HG03025 (cell line): Measurements from ENCODE around the gene ACVR1.

Experiments
- ATAC-seq: cut with Tn5 transposase; IDR thresholded peaks from one replicate; pipeline ENCODE4 v1.9.1; 2021; ENCODE audit warnings: mild to moderate bottlenecking, moderate library complexity; ENCODE audit not compliant: unreplicated experiment, low FRiP score

The ACVR1 gene

DNA sequence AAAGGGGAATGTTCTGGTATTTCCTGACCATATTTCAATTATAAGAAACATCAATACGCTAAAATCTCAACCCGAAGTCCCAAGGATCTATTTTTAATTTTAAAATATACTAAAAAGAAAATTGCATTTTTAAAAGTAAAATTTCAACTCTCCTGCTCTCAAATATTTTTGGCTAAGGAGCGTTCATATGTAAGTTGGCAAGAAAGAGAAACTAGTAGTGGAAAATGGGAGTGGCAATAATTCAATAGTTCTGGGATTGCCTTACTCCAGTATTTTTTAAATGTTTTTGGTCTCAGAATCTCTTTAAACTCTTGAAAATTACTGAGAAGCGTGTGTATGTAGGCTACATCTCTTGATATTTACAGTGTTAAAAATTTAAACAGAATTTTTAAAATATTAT lies 72.7 kb downstream of the ACVR1 start:
- ATAC-seq, result no peak

DNA sequence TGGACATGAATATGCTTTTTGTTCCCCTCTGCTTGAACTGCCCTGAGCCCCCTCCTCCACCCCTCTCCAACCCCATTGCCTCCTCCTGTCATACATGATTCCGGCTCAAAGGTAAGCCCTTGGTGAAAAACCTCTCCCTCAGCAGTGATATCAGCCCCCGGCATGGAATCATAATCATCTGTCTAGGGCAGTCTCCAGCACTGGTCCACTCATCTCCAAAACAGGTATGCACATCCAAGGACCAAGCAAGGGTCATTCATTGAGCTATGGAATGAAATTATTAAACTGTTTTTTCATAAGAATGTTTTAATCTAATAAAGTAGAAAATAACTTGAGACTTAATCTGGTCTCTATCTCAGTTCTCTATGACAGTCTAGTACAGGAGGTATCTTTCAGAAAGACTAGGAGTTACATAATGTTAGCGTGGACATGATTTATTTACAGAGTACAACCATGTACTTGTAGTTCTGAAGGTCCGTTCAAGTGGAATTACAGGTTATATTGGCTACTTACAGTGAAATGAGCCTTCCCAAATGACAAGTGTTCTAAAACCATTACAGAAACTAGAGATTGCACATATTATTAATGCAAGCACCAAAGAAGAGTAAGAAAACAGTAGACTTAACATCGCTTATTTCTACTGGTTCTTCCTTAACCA lies 75.2 kb downstream of the ACVR1 start:
- no peak for ATAC-seq

DNA sequence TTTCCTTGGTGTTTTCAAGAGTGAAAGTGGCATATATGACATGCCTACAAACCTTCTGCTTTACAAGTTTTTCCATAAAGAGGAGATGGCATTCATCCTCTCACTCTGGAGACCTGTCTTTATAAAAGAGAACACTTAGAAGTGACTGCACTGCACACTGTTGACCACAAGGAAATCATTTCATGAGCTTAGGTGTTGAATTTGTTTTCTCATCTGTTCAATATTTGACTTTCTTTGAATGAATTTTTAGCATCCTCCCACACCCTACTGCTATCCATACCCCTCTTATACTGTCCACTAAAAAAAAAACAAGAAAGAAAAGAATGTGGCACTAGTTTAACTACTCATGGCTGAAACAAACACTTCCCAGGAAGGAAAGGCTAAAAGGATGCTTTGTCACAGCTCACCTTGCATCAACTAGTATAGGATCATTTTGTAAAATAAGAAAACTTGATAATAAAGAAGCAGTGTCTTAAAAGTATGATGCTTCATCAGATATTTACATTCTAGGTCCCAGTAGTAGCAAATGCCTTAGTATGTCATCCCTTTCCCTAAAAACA lies 83.0 kb downstream of the ACVR1 start:
- ATAC-seq, result no peak

DNA sequence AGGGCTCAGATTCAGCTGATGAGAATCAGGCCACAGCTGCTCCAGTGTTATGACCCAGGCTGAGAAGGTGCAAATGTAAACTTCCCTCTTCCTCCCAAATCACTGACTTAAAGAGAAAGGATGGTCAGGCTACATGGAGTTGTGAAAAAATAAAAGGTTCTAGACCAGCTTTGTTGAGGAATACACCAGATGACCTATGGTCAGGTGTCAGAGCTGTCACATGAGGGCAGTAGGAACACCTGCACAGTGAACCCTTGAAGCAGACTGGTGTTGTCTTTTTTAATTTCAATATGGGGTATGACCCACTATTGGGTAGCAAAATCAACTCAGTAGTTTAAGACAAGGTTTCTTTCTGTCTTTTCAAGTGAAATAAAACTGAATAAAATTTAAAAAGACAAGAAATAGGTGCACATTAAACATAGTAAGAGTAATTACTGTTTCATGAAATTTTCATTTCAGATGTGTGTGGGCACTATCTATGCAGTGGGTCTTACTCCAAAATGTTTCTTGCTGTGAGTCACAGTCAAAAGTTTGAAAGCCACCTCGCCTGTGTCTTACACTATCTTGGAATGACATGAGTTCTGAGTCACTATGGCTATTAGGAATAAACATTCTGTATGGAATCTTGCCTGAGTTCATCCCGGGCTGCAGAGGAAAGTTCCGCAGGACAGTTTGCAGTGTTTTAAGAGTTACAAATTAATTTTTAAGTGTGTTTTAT lies 83.6 kb downstream of the ACVR1 start:
- ATAC-seq, result no peak

DNA sequence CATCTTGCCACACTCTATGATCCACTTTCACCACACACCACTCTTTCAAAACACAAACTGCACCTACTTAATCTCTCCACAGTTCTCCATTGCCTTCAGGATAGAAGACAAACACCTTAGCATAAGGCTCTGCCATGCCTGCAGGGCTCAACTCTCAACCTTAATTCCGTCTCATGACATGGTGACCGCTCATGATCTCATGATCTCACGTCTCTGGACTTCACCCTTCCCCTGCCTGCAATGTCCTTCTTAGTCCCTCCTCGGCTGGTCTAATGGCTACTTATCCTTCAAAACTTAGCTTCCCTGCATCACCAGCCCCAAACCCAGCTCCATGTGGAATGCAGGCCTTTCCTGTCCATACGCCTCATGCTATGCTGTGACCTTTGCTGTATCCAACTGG lies 85.3 kb downstream of the ACVR1 start:
- no peak for ATAC-seq

DNA sequence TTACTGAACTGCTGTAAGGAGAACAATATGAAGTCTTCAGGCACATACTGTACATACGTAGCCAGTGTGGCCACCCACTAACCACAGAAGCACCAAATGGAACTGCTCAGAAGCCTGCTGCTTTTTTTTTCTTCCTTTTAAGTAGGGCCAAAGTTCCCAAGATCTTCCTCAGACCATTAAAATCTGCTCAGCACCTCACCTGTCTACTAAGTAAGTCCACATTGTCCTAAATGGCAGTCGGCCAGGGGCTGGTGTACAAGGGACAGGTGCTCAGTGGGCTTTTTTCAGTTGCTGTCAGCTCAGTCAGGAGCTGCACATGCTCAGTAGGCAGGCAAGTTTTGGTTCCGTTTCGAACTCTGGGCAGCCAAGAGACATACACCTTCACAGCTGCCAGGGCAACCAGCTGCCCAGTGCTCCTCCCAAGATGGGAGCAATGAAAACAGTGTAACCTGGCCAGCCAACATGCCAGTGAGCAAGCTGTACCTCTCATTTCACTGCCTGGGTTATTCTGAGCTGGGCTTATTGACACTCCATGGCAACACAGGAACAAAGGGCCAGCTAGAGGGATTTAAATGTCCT lies 86.1 kb downstream of the ACVR1 start:
- ATAC-seq, result no peak

DNA sequence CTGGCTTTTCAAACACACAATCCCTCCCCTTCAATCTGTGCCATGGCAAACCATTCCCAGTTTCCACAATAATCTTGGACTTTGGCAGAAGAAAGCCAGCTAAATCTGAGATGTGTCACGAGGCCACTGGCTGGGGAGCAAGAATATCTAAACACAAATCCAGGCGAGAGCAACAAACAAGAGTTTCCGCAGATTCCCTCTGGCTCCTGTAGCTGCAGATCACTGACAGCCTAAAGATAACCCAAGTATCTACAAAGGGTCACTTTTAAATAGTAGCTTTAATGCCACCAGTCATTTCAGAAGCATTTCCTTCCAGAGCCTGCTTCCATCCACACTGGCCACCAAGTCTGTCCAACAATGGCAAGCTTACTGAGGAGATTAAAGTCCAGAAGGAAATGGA lies 86.9 kb downstream of the ACVR1 start:
- no peak for ATAC-seq

DNA sequence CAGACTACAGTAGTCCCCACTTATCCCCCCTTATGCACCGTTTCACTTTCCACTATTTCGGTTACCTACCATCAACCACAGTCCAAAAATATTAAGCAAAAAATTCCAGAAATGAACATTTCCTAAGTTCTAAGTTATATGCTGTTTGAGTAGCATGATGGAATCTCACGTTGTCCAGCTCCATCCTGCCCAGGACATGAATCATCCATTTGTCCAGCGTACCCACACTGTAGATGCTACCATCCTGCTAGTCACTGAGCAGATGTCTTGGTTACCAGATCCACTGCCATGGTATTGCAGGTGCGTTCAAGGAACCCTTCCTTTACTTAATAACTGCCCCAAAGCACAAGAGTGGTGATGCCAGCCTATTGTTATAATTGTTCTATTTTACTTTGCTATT lies 87.9 kb downstream of the ACVR1 start:
- no peak for ATAC-seq

DNA sequence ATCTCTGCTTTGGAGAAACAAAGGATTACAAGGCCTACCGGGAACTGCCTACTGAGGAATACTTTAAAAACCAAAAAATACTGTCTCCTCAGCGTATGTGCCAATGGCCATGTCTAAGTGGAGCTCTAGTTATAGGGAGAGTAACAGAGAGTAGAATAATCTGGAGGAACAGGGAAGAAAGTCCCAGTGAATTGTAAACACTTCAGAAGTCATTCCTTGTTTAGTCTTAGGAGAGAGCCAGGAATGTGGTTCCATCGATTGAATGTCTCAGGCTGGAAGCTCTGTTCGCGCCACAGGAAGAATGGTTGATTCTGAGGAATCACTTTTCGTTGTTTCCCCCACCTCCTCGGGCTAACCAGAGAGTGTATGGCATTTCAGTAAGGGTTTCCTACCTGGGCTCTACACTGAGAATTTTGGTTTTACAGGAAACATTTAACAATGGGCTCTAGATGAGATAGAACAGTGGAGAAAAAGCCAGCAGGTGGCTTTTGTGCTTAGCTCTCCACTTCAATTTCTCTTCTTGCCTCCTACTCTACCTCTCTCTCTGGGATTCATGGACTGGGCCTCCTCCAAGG lies 88.7 kb downstream of the ACVR1 start:
- no peak for ATAC-seq

DNA sequence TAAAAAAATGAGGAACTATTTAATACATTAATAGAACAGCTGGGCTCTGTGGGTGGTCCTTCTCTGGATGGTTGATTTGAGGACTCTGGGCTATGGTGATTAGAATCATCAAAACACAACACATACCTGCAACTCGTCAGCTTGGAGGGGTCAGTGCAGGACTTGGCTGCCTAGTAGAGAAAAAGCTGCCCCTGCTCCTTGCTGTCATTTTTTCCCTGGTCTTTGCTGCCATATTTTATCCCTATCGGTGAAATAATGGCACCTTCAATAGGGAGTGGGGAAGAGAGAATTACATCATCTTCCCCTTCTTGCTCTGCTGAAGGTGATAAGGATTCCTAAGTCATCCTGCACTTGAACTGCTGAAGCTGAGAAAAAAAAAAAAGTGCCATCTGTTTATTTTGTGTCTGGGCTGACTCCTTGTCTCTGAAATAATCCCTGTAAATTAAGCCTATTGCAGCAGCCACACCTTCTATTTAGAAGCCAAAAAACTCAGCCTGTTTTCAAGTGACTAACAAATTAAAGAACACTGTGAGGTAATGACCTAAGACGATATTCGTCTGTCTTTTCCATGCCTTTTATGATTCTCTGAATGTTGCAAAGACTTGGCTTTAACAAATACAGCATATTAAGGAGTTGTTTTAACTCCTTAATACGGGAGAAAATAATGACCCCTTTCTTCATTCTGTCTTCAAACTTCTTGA lies 89.3 kb downstream of the ACVR1 start:
- ATAC-seq, result no peak

DNA sequence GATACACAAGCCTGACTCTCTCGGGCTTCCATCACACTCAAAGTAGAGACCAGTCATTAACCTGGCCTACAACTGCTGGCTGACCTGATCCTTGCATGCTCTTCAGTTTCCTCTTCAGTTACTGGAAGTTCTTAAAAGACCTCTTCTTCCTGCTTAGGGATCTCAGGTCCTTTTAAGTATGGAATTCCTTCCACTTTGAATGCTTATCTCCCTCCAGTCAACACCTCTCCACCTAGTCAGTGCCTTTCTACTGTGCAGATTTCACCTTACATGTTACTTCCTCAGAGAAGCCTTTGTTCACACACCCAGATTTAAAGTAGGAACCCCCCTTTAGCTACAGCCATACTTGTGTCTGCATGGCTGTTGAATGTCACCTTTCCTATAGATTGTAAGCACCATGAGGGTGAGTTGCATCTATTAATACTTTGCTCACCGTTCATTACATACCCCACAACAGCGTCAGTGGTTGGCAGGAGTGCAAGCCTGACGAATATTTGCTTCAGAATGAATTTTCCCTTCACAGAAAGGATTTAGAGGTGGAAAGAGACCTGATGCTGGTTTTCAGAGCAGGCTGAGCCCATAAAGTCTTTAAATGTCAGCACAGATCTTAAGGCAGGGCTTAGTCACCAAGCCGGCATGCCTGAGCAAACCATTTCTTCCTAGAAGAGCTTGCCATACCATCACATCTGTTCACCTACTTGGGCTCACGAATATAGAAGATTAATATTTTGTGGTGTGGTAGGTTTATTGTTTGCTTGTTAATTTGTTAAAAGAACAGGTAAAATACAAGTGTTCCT lies 90.1 kb downstream of the ACVR1 start:
- no peak for ATAC-seq

DNA sequence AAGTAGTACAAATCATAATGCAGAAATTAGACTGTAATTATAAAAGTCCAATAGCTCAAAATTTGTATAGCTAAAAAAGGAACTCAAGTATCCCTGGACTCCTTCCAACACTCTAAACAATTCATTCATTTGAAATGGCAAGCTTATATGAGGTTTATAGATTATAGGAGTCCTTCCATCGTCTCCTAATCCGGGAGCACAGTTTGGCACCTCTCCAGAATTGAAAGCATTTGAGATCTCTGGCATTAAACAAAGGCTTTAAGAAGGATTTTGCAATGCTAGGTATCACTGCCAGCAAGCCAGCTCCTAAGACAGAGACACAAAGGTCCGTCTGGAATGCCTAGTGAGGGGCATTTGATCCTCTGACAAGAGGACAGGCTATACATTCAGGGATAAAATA lies 90.9 kb downstream of the ACVR1 start:
- no peak for ATAC-seq

DNA sequence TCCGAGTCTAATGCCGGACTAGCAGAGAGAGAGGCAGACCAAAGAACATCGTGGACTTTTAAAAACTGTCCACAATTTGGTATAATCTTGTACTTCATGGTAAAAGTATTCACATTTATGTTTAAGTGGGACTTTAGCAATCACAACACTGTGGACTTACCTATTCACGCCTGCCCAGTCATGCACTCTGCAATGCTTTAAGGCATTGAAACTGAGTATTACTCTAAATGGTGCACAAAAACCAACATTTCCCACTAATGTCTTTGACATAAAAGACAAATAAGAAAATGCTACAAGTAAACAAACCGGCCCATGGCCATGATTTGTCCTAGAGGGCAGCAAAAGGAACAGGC lies 91.3 kb downstream of the ACVR1 start:
- ATAC-seq, result no peak

DNA sequence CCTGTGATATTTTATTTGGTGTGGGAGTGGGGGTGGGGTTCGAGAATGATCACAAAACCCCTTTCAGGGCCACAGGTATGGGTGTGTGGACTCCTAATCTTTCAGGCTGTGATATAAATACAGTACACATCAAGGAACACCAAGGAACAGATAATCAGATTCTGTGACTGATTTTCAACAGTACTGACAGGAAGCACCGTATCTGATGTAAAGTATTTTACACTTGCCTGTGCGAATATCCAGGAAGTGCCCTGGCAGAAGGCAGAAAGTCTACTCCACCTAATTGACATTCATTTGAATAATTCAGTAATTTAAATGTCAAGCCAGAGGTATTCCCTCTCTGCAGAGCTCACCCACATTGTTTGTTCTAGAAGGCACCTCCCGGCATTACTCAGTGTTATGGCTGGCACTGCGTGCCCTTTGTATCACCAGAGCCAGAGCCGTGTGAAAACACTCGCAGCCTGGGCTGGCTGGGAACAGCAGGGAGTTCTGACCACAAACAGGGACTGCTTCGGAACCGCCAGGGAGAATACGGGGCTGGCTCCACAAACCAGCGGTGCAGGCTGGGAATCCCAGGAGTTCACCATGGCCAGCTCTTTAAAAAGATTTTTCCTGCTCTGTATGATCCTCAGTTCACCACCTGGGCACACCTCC lies 91.8 kb downstream of the ACVR1 start:
- no peak for ATAC-seq

DNA sequence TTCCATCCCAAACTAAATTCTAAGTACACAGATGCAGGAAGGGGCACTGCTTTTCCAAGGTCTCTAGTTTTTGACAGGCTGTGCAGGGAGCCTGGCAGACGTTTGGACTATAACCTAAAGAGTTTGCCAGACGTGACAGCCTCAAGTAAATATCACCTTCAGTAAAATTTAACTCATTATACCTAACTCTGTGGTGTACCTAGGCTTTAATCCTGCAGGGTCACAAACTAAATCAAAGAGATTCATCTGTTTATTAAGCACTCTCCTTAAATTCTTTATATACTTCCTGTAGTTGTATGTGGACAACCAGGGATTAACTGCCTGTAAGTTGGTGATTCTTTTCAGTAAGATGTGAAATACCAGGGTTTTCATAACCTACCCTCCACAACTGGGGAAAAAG lies 92.9 kb downstream of the ACVR1 start:
- ATAC-seq, result no peak

DNA sequence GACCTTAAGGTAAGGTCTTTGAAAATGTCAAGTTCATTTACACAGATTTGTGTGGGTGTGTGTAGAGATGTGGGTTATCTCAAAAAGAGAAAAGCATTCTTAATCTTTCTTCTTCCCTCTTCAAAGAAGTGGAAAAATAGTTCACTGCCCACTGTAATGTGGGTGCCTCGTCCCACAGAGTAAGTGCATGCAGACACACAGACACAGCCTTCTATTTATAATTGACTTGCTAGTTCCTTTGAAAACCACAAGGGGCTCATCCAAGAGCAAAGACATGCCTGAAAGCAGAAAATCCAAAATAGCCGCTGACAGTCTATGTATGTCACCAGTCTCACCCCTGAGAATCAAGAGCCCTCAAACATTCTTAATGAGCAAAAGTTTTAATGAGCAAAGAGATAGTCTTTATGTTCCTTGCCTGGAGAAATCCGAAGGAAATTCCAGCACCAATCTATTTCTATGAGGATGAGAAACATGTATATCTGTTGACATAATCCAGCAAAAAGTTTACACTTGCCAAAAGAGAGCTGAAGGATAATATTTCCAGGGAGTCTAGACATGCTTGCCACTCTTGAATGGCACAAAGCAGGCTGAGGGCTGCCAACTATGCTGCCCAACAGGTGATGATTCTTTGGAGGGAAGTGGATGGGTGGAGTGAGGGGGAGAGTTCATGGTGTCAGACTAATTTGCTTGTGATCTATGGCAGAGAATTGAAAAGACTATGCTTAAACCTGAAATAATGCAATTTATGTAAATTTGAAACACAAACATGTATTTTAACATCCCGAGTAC lies 93.9 kb downstream of the ACVR1 start:
- ATAC-seq, result no peak

DNA sequence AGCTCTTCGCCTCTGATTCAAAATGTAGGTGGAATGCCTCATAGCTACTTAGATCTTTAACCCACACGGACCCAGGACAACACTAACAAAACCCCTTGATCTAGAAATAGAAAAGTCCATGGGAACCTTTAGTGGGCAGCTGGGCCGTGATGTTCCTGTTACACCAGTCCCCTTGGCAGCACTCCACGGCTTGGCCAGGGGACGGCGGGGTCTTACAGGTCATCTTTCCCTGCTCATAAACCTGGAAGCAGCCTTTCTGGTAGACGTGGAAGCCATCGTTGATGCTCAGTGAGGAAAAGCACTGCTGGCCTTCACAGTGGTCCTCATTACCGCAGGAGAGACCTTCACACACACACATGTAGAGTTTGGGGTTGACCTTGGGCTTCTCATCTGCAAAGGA lies 95.9 kb downstream of the ACVR1 start:
- no peak for ATAC-seq

DNA sequence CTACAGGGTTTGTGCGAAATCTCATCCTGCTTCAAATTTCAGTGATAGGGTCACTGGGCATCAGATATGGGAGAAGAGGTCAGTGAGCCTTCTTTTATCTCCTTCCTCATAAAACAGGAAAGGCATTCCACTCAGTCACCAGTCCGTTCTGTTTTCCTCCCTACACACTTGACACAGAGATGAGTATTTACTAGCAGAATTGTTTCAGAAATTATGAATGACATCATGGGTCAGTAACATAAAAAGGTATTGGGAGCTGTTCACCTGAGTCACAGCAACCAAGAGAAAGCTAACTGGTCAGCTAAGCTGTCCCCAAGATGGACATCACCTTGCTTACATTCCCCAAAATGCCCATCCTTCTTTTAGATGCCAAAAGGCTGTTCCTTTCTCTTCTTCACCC lies 96.3 kb downstream of the ACVR1 start:
- ATAC-seq, result no peak

DNA sequence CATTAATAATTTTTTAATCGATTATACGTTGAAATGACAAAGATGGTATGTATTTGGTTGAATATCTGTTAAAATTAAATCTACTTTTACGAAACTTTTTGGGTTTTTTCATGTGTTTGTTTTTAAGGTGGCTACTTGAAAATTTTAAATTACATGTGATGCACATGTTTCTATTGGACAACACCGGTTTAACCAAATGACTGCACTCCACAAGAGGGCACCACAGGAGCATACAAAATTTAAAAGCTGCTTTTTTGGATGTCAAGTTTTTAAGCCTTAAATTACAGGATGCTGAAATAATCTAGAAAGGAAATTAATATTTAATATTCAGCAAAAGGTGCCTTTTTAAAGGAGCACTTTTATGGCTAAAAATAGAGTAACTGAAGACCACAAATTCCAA lies 98.7 kb downstream of the ACVR1 start:
- ATAC-seq, result no peak
